Fibroblast of lung (primary cell): ENCODE data around the gene LCE1C. TPM values are rescaled to one million over a fixed set of nuclear protein-coding genes. Genes with fewer than 3 reads are reported as not detected.

Experiments used
- DNase-seq, 2 donors: peaks; one replicate each; pipeline versions ENCODE4 v3.0.0 to v3.0.0-alpha.2; 2010; ENCODE audit warnings: low read depth in 2 of 2
- H2AFZ ChIP-seq: 2 replicates; pipeline ENCODE4 v1.5.1; 2012; ENCODE audit warnings: low read length, control low read depth, inconsistent platforms
- H3K27ac ChIP-seq: 2 replicates; pipeline ENCODE4 v1.5.1; 2011; ENCODE audit warnings: low read length, control low read depth; ENCODE audit not compliant: insufficient read depth
- H3K27me3 ChIP-seq: 2 replicates; pipeline ENCODE4 v1.5.1; 2011; ENCODE audit warnings: mild to moderate bottlenecking, low read length; ENCODE audit not compliant: control insufficient read depth, insufficient read depth
- H3K36me3 ChIP-seq: 2 replicates; pipeline ENCODE4 v1.5.1; 2011; ENCODE audit warnings: low read length; ENCODE audit not compliant: control insufficient read depth, insufficient read depth
- H3K4me1 ChIP-seq: 2 replicates; pipeline ENCODE4 v1.5.1; 2011; ENCODE audit warnings: low read length; ENCODE audit not compliant: control insufficient read depth, insufficient read depth; ENCODE audit errors: extremely low read depth
- H3K4me2 ChIP-seq: 2 replicates; pipeline ENCODE4 v1.5.1; 2011; ENCODE audit warnings: low read length, control low read depth; ENCODE audit not compliant: insufficient read depth; ENCODE audit errors: extremely low read depth
- H3K4me3 ChIP-seq, 4 experiments: fragments of 200-600 bp in 1 of 4; sonication (generic) in 1 of 4; replicated peaks in 1 of 4; 2 replicates each; pipeline ENCODE4 v1.5.1; 2011 to 2016; ENCODE audit warnings: low read length in 4 of 4, low read depth in 3 of 4, mild to moderate bottlenecking in 3 of 4, control low read depth in 2 of 4, inconsistent platforms in 1 of 4, mixed read lengths in 1 of 4; ENCODE audit not compliant: insufficient read depth in 1 of 4; ENCODE audit errors: control extremely low read depth in 1 of 4
- H3K79me2 ChIP-seq: 2 replicates; pipeline ENCODE4 v1.5.1; 2012; ENCODE audit warnings: mild to moderate bottlenecking, low read length, inconsistent platforms; ENCODE audit not compliant: control insufficient read depth, insufficient read depth
- H3K9ac ChIP-seq: 2 replicates; pipeline ENCODE4 v1.5.1; 2011; ENCODE audit warnings: mild to moderate bottlenecking, low read length, control low read depth; ENCODE audit not compliant: insufficient read depth
- H3K9me3 ChIP-seq: 2 replicates; pipeline ENCODE4 v1.5.1; 2012; ENCODE audit warnings: low read depth, low read length; ENCODE audit not compliant: control insufficient read depth, insufficient read depth
- H4K20me1 ChIP-seq: 2 replicates; pipeline ENCODE4 v1.5.1; 2011; ENCODE audit warnings: low read length; ENCODE audit not compliant: control insufficient read depth, insufficient read depth; ENCODE audit errors: extremely low read depth
- EZH2 ChIP-seq: IDR thresholded peaks from 2 replicates; pipeline ENCODE4 v1.5.1; 2012; ENCODE audit warnings: low read length, control low read depth, mild to moderate bottlenecking; ENCODE audit errors: missing control alignments
- polyA plus RNA-seq, 2 donors: library from polyadenylated mRNA; depleted of rRNA in 1 of 2; stranded (reverse) in 1 of 2; unstranded in 1 of 2; fragments of >200 nt; gene quantifications; 2 replicates each; pipeline ENCODE4 v1.2.1, GENCODE V29; 2011 to 2012; ENCODE audit warnings: missing spikeins in 1 of 2
- total RNA-seq: library from RNA; depleted of rRNA; stranded (reverse); fragments of >200 nt; gene quantifications from 2 replicates; pipeline ENCODE4 v1.2.1, GENCODE V29; 2014
- TF ChIP-seq, protein P1 (sequence below), 2 donors: IDR thresholded peaks in 1 of 2; conservative IDR thresholded peaks in 1 of 2; 1 replicate in 1 of 2; 2 replicates in 1 of 2; pipeline ENCODE4 v1.5.1; 2011 to 2012; ENCODE audit warnings: low read length in 2 of 2, control low read depth in 1 of 2, inconsistent platforms in 1 of 2, low read depth in 1 of 2, mild to moderate bottlenecking in 1 of 2

The LCE1C gene
- total and polyA plus RNA-seq, 2 donors (not counting 1 experiment from before 2014, with no cell fraction given): not detected

- Histone ChIP-seq H3K4me1 (no peaks in the 10 kb centered on the region), H3K27ac (no peak overlapping the region), H3K4me2 (no peak overlapping the region), H2AFZ (no peak overlapping the region), H3K27me3 (no peaks in the 10 kb centered on the region), H3K9me3 (no peaks in the 10 kb centered on the region), H4K20me1 (no peaks in the 10 kb centered on the region), H3K4me3 (no peak overlapping the region), H3K36me3 (no peaks in the 10 kb centered on the region), H3K79me2 (no peaks in the 10 kb centered on the region), H3K9ac (no peak overlapping the region)
- DNase-seq: no peak
- TF ChIP-seq, protein P1, sequence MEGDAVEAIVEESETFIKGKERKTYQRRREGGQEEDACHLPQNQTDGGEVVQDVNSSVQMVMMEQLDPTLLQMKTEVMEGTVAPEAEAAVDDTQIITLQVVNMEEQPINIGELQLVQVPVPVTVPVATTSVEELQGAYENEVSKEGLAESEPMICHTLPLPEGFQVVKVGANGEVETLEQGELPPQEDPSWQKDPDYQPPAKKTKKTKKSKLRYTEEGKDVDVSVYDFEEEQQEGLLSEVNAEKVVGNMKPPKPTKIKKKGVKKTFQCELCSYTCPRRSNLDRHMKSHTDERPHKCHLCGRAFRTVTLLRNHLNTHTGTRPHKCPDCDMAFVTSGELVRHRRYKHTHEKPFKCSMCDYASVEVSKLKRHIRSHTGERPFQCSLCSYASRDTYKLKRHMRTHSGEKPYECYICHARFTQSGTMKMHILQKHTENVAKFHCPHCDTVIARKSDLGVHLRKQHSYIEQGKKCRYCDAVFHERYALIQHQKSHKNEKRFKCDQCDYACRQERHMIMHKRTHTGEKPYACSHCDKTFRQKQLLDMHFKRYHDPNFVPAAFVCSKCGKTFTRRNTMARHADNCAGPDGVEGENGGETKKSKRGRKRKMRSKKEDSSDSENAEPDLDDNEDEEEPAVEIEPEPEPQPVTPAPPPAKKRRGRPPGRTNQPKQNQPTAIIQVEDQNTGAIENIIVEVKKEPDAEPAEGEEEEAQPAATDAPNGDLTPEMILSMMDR (conservative IDR thresholded peaks at IDR 0.05 in 1 of 2, IDR thresholded peaks at IDR 0.05 in 1 of 2; ENCODE audit: low read depth in 1 of 2, low read length in 2 of 2): no peak
- no peak for TF ChIP-seq EZH2
These were observed 30.4 kb upstream of the LCE1C start for GRCh38 chr1:152836870-152837269.

- no peak for DNase-seq
- no peak within 1 kb of the TSS for H3K4me3 ChIP-seq
- no peaks in the 10 kb centered on the region for H3K9me3 ChIP-seq
- no peak for TF ChIP-seq EZH2
- TF ChIP-seq, protein P1 (conservative IDR thresholded peaks at IDR 0.05 in 1 of 2, IDR thresholded peaks at IDR 0.05 in 1 of 2; ENCODE audit: low read depth in 1 of 2, low read length in 2 of 2): no peak
- H3K9ac ChIP-seq: no peak within 1 kb of the TSS
- no peak within 1 kb of the TSS for H2AFZ ChIP-seq
- no peak within 1 kb of the TSS for H3K27ac ChIP-seq
- peaks cover 2% of the 10 kb centered on the region for H3K27me3 ChIP-seq
- H3K4me2 ChIP-seq: no peak within 1 kb of the TSS
- no peaks in the 10 kb centered on the region for H4K20me1 ChIP-seq
- H3K36me3 ChIP-seq: no peaks in the 10 kb centered on the region
- H3K79me2 ChIP-seq: no peaks in the 10 kb centered on the region
- H3K4me1 ChIP-seq: no peaks in the 10 kb centered on the region
These were observed 20.7 kb upstream of the LCE1C start, which contains the start of gene LCE1A for GRCh38 chr1:152827173-152827572. LCE1A (plus strand) TSS chr1:152827473; CDS start chr1:152827473, 0 bp downstream.

DNA sequence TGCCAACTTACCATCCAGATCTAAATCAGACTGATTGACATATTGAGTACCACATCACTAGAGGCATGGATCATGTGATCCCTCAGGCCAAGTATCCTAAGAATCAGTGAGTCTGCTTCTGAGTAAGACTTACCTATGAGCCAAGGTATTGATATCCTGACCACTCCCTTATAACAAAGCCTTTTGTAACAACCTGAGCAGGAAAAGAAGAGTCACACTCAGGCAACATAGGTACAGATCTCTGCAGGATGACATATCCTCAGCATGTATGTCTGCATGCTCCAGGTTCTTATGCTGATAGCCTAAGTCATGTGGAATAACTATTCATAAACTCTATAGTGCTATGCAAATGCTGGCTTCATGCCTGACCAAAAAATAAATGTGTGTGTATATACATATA lies 18.5 kb upstream of the LCE1C start:
- peaks cover 2% of the 10 kb centered on the region for H3K27me3 ChIP-seq
- no peaks in the 10 kb centered on the region for H3K36me3 ChIP-seq
- no peak overlapping the region for H3K27ac ChIP-seq
- TF ChIP-seq, protein P1 (conservative IDR thresholded peaks at IDR 0.05 in 1 of 2, IDR thresholded peaks at IDR 0.05 in 1 of 2; ENCODE audit: low read depth in 1 of 2, low read length in 2 of 2): no peak
- TF ChIP-seq EZH2: no peak
- H3K79me2 ChIP-seq: no peaks in the 10 kb centered on the region
- H3K9me3 ChIP-seq: no peaks in the 10 kb centered on the region
- no peak overlapping the region for H3K4me2 ChIP-seq
- no peak overlapping the region for H3K9ac ChIP-seq
- no peak overlapping the region for H3K4me3 ChIP-seq
- H4K20me1 ChIP-seq: no peaks in the 10 kb centered on the region
- no peaks in the 10 kb centered on the region for H3K4me1 ChIP-seq
- no peak overlapping the region for H2AFZ ChIP-seq
- DNase-seq: no peak
